Measurements from ENCODE around the gene PKMYT1.

GRCh38 chr16:2968368-2968737 lies 11.9 kb downstream of the PKMYT1 start:
- TF ChIP-seq CTCF (IDR thresholded peaks at IDR 0.05; ENCODE audit: low read depth, low read length): no peak
- no peak for TF ChIP-seq EZH2phosphoT487 (IDR thresholded peaks at IDR 0.05; ENCODE audit: low read depth)
